Stimulated activated CD8-positive, alpha-beta memory T cell treated with anti-CD3 and anti-CD28 coated beads, Interleukin-15, amount 100 ng/mL, for 4 hours (primary cell): ENCODE results near the gene CHST1.

Experiments used
- DNase-seq, 2 donors: peaks; one replicate each; pipeline ENCODE4 v3.0.0-alpha.2; 2020; ENCODE audit warnings: low read depth in 2 of 2

Gene CHST1

DNA sequence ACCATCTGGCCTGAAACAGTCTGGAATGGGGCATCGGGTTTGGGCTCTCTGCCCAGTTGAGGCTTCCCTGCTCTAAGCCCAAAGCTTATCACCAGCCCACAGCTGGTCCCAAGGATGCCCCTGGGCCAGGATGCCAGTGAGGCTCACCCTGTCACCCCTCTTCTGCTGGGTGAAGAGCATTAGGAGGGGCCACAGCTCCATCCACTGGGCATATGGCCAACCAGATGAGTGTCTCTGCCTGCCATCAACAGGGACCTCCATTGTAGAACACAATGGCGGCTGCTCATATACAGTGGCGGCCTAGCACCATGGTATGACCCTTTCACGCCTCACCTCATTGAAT lies 5.6 kb downstream of the CHST1 start:
- no peak for DNase-seq

DNA sequence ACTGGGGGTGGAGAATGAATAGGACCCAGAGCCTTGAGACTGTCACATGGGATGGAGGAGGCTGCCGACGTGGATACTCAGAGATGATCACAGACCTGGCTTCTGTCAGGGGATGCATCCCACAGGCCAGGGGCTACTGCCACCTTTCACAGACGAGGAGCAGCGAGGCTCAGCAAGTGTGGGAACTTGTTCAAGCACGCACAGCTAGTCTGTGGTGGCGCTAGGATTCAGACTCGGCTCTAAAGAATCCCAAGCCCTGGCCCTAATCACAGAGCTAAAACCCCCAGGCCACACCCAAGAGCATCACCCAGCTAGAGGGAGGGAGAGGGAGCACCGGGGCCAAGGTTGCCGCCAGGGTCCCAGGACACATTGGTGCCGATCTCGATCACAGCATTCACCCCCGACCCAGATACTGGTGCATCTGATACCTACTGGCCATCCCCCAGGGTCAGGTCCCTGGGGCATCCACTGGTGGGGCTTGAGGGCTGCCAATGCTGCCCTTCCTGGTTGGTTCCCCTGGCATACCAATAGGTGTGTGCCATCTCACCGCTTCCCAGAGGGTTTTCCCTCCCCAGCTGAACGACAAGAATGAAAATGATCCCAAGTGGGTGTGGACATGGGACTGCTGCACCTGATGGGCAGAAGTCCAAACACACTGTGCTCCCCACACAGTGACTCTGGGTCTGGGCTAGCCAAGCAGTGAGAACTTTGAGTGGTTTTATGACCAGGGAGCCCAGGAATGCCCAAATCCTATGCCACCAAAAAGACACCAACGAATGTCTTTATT lies 6.2 kb downstream of the CHST1 start:
- no peak for DNase-seq

DNA sequence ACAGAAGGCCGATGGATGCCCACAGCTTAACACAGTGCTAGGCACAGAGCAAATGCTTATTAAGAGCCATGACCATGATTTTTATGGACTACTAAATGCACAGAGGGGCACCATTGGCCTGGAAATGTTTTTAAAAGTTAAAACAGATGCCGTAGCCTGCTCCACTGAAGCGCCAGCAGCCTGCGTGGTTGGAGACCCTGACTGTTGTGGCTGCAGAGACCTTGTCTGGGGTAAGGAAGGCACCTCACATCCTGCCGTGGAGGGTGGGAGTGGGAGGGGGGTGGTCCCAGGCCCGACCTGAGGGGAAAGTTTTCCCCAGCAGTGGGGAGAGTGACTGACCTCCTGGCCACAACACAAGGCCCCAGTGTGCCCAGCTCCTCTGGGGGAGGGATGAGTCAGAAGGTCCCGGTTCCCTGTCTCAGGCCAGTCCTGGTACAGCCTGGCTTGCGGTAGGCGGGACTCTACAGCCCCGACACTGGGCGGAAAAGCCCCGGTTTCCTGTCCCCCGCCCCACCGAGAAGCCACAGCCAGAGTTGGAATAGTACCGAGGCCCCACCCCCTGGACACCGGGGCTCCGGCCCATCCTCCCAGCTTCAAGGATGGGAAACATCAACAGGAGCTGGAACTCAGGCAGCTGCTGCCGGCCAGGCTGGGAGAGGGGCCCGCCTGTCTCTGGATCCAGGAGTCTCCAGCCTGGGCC lies 7.0 kb downstream of the CHST1 start:
- DNase-seq = no peak

DNA sequence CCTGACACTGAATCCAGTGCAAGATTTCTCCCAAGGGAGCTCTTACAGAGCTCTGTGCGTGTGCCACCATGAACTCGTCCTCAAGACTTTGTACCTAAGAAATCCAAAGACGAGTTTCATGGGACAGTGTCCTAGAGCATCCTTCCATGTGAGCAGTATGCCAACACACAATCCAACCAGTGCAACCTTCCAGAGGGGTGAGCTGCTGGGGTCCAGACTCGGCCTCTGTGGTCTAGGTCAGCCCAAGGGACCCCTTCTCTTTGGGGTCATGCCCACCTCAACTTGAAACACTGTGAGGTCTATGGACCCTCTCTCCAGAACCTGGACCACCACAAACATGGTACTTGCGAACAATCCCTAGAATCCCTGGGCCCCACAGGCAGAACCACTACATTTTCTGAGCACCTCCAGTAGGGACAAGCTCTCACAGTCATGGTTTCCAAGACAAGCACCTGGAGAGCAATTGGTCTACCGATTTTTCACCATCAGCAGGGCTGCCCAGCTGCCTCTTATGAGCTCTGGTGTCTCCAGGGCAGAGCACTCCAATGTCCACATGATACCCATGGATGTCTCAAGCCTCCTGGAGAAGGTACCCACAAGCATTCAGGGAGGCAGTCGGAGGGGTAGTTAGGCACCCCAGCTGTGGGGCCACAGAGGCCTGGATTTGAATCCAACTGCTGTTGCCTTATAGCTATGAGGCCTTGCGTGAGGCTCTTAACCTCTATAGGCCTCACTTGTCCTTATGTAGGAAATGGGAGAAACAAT lies 7.7 kb downstream of the CHST1 start:
- DNase-seq = no peak

DNA sequence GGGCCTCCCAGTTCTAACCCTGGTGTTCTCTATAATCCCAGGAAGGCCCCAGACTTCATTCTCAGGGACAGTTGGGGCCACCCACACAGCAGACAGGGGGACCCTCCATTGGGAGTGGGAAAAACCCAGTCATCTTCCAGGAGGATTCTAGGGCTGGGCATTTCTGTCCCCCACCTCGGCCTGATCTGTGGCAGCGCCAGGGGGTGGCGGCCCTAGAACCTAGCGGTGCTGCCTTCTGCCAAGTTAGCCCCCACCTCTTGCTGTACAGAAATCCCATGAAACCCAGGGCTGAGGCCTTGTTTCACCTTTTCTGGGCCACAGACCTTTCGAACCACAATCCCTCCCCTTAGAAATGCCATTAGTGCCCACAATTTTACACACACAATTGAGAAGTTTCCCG lies 9.6 kb downstream of the CHST1 start:
- DNase-seq = no peak

DNA sequence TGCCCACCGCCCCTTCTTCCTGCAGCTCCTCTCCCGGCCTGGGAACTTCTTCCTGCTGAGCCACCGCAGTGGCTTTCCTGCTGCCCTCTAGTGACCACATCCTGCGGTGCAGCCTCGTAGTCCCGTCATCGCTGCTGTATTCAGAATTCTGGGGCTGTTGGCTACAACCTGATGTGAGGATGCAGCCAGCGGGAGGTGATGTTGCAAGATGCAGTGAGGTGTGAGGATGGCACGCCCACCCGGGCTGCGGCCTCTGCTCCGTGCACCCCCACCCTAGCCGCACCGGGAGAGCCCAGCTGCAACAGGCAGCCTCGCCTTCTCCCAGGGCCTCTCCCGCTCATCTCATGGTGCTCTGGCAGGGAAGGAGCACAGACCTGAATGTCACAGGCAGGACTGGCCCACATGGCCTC lies 10.1 kb downstream of the CHST1 start:
- DNase-seq = peak in 1 of 2 donors; percentile 13

DNA sequence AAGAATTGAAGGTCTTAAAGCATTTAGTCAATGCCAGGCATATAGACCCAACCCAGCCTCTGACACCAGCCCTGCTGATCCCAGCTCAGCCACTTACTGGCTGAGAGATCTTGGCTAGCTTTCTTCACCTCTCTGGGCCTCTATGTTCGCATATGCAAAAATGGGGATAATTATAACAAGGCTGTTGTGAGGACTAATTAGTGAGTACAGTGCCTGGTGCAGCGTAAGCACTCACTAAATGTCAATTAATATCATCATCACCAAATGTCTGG lies 10.5 kb downstream of the CHST1 start:
- no peak for DNase-seq

DNA sequence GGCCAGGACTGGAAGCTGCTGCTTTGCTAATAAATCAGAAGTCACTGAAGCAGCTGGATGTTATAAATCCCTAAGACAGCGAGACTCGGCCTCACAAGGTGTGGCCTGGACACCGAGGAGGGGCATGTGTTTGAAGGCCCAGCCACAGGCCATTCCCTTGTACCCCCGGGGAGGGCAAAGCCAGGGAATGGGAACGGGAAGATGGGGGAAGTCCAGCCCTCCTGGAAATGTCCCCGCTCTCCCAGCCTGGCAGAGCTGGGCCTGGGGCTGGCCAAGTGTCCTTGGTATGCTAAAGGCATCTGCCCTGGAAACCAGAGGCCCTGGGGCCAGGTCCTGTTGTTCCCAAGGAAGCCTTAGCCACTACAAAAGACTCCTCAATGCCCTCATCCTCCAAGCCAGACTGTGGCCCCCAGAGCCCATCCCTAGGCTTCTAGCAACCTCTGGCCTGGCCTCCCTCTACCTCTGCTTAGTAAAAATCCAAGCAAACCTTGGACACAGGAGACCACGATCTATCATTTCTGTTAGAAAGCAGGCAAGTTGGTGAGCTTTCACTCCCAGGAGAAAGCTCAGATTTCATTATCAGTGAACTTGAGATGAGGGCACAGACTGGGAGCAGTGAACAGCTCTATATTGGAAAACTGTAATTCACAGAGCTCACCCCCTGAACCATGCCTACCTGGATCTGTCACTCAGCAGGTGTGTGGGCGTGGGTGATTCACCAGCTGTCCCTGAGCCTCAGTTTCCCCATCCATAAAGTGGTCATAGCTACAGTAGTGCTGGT lies 11.0 kb downstream of the CHST1 start:
- no peak for DNase-seq

DNA sequence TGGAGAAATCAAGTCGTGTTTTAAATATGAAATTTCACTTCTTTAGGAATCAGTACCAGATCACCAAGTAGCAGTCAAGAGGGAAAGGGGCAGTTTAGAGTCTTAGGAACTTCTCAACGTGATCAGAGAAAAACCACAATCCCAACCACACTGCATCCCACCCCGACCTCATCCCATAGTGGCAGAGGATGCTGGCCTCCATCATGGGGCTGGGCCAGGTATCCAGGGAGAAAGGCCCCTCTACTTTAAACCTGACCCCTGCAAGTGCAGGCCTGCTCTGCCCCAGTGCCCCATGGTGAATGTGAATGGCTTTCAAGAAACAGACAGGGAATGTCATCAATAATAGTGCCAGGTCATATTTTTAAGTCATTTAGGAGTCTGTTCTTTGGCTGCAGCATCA lies 12.1 kb downstream of the CHST1 start:
- DNase-seq = no peak

DNA sequence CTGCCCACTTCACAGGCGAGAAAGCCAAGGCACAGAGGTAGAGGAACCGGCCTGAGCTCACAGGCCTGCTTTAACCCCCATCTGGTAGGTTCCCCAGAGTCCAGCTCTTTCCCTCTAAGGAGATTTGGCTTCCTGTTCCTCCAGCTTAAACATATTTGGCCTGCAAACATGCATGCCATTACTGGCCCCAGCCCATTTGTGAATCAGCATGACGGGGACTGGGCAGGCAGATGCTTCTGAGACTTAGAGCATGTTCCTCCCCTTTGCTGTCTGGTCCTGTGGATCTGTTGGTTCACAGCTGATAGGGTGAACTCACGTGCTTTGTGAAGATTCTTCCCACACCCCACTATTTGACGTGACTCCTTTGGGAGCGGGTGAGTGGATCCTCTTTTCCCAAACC lies 12.6 kb downstream of the CHST1 start:
- DNase-seq = no peak

DNA sequence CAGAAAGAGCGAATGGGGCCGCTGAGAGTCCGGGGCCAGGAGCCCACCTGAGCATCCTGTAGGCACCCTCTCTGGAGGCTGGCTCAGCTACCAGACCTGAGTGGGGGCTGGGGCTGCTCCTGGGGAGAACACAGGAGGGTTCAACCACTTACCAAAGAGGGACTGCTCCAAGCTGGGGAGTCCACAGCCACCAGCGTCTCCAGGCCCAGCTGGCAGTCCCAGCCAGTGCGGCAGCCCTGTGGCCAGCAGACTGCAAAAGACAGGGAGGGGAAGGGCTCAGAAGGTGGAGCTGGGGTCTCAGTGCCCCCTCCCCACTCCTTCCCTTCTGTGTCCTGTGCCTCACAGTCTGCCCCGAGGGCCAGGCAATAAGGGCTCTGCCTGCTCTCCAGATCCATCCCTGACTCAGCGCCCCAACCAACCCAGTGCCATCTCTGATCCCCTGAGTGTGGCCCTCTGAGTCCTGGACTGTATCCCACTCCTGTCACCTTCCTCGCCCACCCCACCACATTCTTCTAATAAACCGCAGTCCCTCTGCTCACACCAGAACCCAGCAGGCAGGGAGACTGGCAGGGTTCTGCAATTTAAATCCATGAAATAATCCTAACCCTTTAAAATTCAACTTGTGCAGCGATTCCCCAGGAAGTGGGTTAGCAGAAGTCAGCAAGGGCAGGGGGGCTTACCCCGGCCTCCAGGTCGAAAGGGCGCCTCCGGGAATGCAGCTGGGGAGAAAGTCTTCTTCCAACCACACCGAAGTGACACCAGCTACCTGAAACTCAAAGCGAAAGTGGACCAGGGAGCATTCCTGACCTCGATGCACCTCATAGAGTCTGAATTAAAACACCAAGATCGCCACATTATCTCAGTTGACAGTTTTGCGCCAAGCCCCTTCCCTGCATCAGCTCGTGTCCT lies 13.3 kb downstream of the CHST1 start:
- no peak for DNase-seq

DNA sequence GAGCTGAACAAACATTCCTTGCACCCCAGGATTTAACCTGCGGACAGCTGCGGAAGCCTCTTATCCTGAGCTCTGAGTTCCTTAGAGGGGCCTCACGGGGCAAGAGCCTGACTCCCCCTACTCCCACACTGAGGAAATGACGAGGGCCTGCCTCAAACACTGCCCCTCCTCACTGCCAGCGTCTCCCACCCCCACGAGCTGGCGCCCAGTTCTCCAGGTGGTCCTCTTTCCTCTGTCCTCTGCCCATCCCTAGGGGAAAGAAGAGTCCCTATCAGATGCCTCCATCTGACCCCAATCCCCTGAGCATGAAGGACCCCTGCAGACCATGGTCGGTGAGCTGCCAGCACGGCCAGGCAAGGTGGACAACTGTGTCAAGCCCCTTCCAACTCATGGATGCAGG lies 14.3 kb downstream of the CHST1 start:
- no peak for DNase-seq

DNA sequence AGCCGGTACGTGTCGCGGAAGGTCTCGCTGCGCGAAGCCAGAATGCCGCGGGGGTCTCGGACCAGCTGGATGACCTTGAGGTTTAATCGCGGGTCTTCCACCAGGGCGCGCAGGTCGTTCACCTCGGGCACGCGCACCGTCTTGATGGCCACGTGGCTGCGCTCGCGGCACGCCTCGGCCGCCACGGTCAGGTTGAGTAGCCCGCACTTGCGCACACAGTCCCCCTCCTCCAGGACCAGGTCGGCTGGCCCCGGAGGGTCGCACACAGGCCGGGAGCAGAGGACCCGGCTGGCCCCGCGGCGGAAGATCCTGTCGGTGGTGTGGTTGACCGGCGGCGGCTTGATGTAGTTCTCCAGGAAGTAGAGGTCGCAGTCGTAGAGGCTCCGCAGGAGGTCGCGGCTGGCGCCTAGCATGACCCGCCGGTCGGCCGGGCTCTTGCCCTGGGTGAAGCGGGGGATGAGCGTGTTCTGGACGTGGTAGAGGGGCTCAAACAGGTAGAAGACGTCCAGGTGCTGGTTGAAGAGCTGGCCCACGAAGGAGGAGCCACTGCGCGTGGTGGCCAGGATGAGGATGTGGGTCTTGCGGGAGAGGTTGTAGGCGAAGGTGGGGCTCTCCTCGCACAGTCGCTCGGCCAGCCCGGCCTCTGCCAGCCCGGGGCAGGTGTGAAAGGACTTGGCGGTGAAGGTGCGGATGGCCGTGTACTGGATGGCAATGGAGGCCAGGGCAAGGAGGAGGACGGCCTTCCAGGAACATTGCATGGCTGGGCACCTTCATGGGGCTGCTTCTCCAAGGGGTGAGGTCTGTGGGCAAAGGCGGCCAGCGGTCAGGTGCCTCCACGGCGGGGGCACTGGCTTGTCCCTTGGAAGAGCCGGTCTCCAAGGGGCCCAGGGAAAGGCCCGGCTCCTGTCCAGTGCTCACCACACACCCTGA lies 15.0 kb downstream of the CHST1 start:
- DNase-seq = no peak

DNA sequence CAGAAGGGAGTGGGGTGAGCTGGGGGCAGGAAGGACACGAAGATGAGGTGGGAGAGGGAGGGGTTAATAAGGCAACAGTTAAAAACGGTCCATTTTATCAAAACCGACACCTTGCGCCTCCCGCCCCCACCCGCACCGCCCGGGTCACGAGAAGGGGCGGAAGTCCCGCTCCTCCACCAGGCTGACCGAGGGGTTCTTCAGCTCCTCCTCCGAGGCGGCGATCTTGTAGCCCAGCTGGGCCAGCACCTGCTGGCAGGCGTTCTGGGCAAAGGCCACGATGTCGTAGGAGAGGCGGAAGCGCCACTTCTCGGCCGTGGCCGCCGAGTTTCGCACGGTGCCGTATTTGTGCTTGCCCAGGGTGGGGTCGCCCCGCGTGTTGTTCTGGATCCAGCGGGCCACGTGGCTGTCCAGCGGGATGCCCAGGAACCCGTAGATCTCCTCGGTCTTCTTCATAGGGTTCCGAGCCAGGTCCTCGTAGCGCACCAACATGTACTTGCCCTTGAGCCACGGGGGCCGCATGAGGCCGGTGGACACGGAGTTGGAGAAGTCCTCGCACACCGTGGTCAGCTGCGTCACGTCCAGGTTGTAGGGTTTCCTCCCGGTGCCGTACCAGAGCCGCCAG lies 15.8 kb downstream of the CHST1 start:
- no peak for DNase-seq

DNA sequence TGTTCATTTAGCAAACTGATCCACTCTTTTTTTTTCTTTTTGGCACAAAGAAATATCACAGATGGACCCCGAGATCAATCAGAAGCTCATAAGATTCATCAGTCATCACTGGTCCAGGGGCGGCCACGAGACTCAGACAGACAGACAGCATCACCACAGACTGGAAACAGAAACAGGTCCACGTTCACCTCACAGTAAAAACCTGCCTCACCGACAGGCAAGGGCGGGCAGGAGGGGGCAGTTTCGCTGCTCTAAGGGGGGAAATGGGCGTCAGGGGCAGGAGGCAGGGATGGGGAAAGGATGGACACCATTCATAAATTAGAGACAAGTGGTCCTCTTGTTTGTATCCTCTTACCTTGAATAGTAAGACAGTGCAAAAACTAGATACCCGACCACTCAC lies 16.5 kb downstream of the CHST1 start:
- no peak for DNase-seq

DNA sequence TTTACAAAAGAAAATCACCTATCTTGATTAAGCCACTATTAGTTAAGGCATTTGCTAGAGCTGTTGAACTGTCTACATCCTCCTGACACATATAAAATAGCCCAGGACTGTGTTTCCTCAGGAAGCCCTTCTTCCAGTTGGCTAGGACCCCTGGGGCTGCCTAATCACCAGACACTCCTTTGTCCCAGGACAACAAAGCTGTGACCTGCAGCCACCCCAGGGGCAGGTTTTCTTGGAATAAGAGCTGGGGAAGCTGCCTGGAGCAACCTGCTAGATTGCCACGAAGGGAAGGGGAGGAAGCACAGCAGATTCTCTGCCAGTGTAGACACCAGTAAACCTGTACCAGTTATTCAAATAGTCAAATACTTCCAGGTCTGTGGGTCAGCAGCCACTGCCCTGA lies 17.6 kb downstream of the CHST1 start:
- DNase-seq = no peak

DNA sequence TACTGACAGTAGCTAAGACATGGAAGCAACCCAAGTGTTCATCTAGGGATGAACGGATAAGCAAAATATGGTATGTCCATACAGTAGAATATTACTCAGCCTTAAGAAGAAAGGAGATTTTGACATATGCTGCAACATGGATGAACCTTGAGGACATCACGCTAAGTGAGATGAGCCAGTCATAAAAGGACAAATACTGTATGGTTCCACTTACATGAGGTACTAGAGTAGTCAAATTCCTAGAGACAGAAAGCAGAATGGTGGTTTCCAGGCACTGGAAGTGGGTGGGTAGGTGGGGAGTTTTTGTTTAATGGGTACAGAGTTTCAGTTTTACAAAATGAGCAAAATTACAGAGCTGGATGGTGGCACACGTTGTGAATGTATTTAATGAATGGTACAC lies 18.1 kb downstream of the CHST1 start:
- no peak for DNase-seq

DNA sequence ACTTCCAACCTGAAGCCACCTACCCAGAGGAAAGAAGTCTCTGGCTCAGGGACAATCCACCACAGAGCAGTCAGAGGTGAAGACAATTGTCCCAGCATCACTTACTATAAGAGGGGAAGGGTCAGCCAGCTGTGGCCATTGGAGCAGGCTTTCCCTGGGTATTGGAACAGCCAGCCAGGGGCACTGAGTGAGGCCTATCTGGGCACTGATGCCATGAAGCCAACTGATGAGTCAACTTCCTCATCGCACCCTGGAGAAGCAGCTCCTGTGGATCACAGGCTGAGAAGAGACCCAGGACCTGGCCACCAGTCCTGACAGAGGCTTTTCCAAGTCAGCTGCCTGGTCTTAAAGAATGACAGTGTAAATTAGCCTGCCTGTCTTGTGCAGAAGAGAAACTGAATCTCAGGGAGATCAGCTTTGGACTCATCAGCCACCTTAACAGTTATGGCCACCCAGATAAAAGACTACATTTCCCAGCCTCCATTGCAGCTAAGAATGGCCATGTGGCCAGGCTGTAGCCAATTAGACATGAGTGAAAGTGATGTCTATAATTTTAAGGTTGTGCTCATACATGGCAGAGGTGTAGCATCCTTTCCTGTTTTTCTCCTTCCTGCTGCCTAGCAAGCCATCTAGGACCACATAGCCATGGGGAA lies 19.0 kb downstream of the CHST1 start:
- no peak for DNase-seq
